ENCODE measurements around the gene PSPN. TPM values are rescaled to one million over a fixed set of nuclear protein-coding genes. Genes with fewer than 3 reads are reported as not detected.

The PSPN gene
- total RNA-seq, 1 experiment from 2014 or later = 1.6 TPM

DNA sequence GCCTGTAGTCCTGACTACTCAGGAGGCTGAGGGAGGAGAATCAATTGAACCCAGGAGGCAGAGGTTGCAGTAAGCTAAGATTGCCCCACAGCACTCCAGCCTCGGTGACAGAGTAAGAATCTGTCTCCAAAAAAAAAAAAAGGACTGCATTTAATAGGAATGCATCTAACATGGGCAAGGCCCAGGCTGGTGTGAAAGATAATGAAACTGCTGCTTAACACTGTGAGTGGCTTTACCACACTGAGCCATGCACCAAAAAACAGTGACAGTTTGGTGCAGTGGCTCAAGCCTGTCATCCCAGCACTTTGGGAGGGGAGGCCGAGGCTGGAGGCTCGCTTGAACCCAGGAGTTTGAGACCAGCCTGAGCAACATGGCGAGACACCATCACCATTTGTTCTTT, 8.6 kb upstream of the PSPN start:
- H3K9me3 ChIP-seq (ENCODE audit: control insufficient read depth, insufficient read depth, low read depth, low read length) = no peaks in the 10 kb centered on the region
- no peak overlapping the region for H3K27ac ChIP-seq (ENCODE audit: low read length)
- in situ Hi-C loops (cut with HindIII; ENCODE audit: low pct_unique_long_range_greater_than_20kb, low sequenced_read_pairs) (no loop called here), intact Hi-C loops (cut with micrococcal nuclease; ENCODE audit: unreplicated experiment) (no loop called here)
- H3K4me1 ChIP-seq (ENCODE audit: control insufficient read depth, insufficient read depth, low read length) = no peaks in the 10 kb centered on the region
- DNase-seq (ENCODE audit: low read depth, low spot score) = no peak
- ChIA-PET CTCF (no interaction called here), POLR2A (interaction anchor here (0.6 kb wide), 1 partner anchor 246 kb away, joined by 3 read pairs; no protein-coding TSS in a partner anchor)
- no peaks in the 10 kb centered on the region for H3K36me3 ChIP-seq (ENCODE audit: control insufficient read depth, insufficient read depth, low read length)
- ATAC-seq = no peak
- TF ChIP-seq POLR2AphosphoS5 (IDR thresholded peaks at IDR 0.05; ENCODE audit: low read depth, low read length) = no peak
- TF ChIP-seq, protein P1, sequence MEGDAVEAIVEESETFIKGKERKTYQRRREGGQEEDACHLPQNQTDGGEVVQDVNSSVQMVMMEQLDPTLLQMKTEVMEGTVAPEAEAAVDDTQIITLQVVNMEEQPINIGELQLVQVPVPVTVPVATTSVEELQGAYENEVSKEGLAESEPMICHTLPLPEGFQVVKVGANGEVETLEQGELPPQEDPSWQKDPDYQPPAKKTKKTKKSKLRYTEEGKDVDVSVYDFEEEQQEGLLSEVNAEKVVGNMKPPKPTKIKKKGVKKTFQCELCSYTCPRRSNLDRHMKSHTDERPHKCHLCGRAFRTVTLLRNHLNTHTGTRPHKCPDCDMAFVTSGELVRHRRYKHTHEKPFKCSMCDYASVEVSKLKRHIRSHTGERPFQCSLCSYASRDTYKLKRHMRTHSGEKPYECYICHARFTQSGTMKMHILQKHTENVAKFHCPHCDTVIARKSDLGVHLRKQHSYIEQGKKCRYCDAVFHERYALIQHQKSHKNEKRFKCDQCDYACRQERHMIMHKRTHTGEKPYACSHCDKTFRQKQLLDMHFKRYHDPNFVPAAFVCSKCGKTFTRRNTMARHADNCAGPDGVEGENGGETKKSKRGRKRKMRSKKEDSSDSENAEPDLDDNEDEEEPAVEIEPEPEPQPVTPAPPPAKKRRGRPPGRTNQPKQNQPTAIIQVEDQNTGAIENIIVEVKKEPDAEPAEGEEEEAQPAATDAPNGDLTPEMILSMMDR (IDR thresholded peaks at IDR 0.05) = no peak
- TF ChIP-seq, protein P2, sequence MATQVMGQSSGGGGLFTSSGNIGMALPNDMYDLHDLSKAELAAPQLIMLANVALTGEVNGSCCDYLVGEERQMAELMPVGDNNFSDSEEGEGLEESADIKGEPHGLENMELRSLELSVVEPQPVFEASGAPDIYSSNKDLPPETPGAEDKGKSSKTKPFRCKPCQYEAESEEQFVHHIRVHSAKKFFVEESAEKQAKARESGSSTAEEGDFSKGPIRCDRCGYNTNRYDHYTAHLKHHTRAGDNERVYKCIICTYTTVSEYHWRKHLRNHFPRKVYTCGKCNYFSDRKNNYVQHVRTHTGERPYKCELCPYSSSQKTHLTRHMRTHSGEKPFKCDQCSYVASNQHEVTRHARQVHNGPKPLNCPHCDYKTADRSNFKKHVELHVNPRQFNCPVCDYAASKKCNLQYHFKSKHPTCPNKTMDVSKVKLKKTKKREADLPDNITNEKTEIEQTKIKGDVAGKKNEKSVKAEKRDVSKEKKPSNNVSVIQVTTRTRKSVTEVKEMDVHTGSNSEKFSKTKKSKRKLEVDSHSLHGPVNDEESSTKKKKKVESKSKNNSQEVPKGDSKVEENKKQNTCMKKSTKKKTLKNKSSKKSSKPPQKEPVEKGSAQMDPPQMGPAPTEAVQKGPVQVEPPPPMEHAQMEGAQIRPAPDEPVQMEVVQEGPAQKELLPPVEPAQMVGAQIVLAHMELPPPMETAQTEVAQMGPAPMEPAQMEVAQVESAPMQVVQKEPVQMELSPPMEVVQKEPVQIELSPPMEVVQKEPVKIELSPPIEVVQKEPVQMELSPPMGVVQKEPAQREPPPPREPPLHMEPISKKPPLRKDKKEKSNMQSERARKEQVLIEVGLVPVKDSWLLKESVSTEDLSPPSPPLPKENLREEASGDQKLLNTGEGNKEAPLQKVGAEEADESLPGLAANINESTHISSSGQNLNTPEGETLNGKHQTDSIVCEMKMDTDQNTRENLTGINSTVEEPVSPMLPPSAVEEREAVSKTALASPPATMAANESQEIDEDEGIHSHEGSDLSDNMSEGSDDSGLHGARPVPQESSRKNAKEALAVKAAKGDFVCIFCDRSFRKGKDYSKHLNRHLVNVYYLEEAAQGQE (IDR thresholded peaks at IDR 0.05; ENCODE audit: insufficient read depth in 1 of 2, low read depth in 2 of 2, low read length in 1 of 2) = no peak
- no peak for TF ChIP-seq TCF7L2 (IDR thresholded peaks at IDR 0.05; ENCODE audit: low read depth, low read length)
- TF ChIP-seq SIN3A (IDR thresholded peaks at IDR 0.05; ENCODE audit: borderline replicate concordance, insufficient read depth, low read depth, low read length) = no peak
- no peak overlapping the region for H3K4me3 ChIP-seq (ENCODE audit: low read depth in 2 of 2, low read length in 2 of 2)
- BruUV-seq (replicated peaks) = no TSS peak
- no peaks in the 10 kb centered on the region for H3K27me3 ChIP-seq (ENCODE audit: control insufficient read depth, insufficient read depth, low read length)

DNA sequence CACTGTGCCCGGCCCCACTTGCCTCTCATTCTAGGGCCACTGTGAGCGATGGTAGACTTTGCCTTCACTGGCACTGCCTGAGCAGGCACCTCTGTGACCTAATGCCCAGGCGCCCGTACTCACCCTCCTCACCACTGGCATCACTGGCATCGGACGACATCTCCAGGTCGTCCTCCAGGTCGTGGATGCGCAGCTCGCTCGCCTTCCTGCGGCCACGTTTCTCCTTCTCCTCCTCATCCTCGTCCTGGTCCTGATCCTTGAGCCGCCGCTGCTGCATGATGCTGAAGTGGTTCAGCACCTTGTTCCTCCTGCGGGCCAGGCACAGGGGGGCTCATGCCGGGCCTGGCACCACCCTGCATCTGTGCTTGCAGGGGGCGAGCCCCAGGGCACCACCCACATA, 7.5 kb upstream of the PSPN start:
- no TSS peak for BruUV-seq (replicated peaks)
- no peak overlapping the region for H3K4me3 ChIP-seq (ENCODE audit: low read depth in 2 of 2, low read length in 2 of 2)
- H3K27ac ChIP-seq (ENCODE audit: low read length) = no peak overlapping the region
- POLR2A ChIA-PET = interaction anchor here (0.6 kb wide), 1 partner anchor 122 kb away, joined by 4 read pairs; no protein-coding TSS in a partner anchor
- H3K27me3 ChIP-seq (ENCODE audit: control insufficient read depth, insufficient read depth, low read length) = no peaks in the 10 kb centered on the region
- DNase-seq (ENCODE audit: low read depth, low spot score) (no peak), ATAC-seq (no peak)
- CTCF ChIA-PET = no interaction called here
- TF ChIP-seq, protein P2 (IDR thresholded peaks at IDR 0.05; ENCODE audit: insufficient read depth in 1 of 2, low read depth in 2 of 2, low read length in 1 of 2) = no peak
- TF ChIP-seq SIN3A (IDR thresholded peaks at IDR 0.05; ENCODE audit: borderline replicate concordance, insufficient read depth, low read depth, low read length) = no peak
- no peak for TF ChIP-seq POLR2AphosphoS5 (IDR thresholded peaks at IDR 0.05; ENCODE audit: low read depth, low read length)
- TF ChIP-seq TCF7L2 (IDR thresholded peaks at IDR 0.05; ENCODE audit: low read depth, low read length) = no peak
- TF ChIP-seq, protein P1 (IDR thresholded peaks at IDR 0.05) = no peak
- H3K9me3 ChIP-seq (ENCODE audit: control insufficient read depth, insufficient read depth, low read depth, low read length) = no peaks in the 10 kb centered on the region
- H3K4me1 ChIP-seq (ENCODE audit: control insufficient read depth, insufficient read depth, low read length) = no peaks in the 10 kb centered on the region
- intact Hi-C loops (cut with micrococcal nuclease; ENCODE audit: unreplicated experiment) = no loop called here
- in situ Hi-C loops (cut with HindIII; ENCODE audit: low pct_unique_long_range_greater_than_20kb, low sequenced_read_pairs) = no loop called here
- H3K36me3 ChIP-seq (ENCODE audit: control insufficient read depth, insufficient read depth, low read length) = no peaks in the 10 kb centered on the region

All from Panc1 (cell line).